GM12873 (cell line): ENCODE data around the gene PEX11A.

Experiments
- CTCF ChIP-seq: IDR thresholded peaks from 2 replicates; pipeline ENCODE4 v1.5.1; 2012; ENCODE audit warnings: low read depth, mild to moderate bottlenecking, moderate library complexity, low read length, control low read depth; ENCODE audit not compliant: insufficient read depth; ENCODE audit errors: missing control alignments

Gene PEX11A

GRCh38 chr15:89674526-89674925, 16.0 kb downstream of the PEX11A start:
- TF ChIP-seq CTCF = no peak

GRCh38 chr15:89673165-89673512, 17.4 kb downstream of the PEX11A start:
- TF ChIP-seq CTCF = peak; percentile 76

GRCh38 chr15:89672221-89673164, 18.1 kb downstream of the PEX11A start:
- no peak for TF ChIP-seq CTCF

- no peak for TF ChIP-seq CTCF
These were observed 18.9 kb downstream of the PEX11A start for GRCh38 chr15:89671687-89672086.

GRCh38 chr15:89670971-89671560, 19.5 kb downstream of the PEX11A start:
- no peak for TF ChIP-seq CTCF

GRCh38 chr15:89669941-89670340, 20.6 kb downstream of the PEX11A start:
- TF ChIP-seq CTCF = no peak

- TF ChIP-seq CTCF = no peak
These were observed 21.2 kb downstream of the PEX11A start for GRCh38 chr15:89669309-89669865.
